HuH-7.5 (cell line): Measurements from ENCODE around the gene SCNN1G.

Source experiments
- DNase-seq: peaks from one replicate; pipeline ENCODE4 v3.0.0; 2011; ENCODE audit warnings: low spot score

Gene SCNN1G

DNA sequence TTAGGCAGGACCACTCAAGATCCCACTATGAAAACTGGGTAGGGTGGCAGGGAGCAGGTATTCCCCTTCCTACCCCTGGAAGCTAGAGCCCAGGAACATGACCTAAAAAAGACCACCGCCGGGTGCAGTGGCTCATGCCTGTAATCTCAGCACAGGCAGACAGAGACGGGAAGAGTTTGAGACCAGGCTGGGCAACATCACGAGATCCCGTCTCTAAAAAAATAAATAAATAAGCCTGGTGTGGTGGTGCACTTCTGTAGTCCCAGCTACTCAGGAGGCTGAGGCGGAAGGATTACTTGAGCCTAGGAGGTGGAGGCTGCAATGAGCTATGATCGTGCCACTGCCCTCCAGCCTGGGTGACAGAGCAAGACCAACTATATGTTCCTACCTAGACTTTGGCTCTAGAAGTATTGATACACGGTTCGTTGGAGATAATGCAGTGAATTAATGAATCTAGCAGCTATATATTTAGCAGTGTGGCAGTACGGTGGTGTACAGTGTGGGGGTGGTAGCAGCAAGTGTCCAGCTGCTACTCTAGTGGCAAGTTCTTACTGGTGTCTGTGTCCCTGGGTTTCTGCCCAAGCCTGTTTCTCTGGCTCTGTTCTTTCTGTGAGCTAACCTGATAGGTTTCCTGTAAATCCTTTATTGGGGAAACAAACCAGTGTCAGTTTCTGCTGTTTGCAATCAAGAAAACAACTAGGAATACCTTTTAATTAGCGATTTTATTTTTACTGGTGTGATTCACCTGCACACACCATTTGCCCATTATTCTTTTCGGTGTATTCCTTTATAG, 30.0 kb upstream of the SCNN1G start:
- DNase-seq = no peak

DNA sequence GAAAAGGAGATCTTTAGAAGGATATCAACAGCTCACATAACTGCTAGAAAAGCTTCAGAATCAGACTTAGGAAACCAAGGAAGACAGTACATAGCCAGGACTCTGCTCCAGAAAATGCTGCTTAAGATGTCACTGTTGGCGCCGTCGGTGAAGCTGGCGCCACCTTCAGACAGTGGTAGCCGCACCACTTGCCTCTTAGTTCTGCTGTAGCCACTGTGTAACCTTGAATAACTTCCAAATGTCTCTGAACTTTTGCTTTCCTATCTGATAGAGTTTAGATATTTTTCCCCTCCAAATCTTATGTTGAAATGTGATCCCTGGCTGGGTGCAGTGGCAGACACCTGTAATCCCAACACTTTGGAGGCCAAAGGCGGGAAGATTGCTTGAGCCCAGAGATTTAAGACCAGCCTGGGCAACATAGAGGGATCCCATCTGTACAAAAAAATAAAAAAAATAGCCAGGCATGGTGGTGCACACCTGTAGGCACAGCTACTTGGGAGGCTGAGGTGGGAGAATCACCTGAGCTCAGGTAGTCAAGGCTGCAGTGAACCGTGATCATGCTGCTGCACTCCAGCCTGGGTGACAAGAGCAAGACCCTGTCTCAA, 27.0 kb upstream of the SCNN1G start:
- DNase-seq = no peak

DNA sequence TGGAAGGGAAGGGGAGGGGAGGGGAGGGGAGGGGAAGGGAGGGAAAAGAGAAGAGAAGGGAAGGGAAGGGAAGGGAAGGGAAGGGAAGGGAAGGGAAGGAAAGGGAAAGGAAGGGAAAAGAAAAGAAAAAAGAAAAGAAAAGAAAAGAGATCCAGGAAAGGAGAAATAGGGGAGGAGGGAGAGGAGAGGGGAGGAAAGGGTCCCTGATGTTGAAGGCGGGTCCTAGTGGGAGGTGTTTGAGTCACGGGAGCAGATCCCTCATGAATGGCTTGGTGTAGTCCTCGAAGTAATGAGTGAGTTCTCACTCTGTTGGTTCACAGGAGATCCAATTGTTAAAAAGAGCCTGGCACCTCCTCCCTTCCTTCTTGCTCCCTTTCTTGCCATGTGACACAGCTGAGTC, 26.4 kb upstream of the SCNN1G start:
- no peak for DNase-seq

DNA sequence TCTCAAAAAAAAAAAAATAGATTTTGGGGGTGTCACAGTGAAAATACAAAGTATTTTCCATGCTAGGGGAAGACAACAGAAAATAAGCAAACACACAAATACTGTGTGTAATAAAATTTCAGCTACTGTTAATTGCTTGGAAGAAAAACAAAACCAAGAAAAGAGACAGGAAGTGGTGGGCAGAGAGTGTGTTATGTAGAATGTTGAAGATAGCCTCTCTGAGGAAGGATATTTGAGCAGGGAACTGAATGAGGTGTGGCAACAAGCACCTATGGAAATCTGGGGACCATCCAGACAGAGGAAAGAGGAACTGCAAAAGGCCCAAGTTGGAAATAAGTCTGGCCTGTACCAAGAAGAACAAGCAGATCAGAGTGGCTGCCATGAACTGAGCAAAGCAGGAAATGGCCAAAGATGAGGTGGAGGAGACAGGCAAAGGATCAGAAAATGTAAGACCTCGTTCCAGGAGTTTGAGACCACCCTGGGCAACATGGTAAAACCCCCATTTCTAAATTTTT, 25.5 kb upstream of the SCNN1G start:
- no peak for DNase-seq

DNA sequence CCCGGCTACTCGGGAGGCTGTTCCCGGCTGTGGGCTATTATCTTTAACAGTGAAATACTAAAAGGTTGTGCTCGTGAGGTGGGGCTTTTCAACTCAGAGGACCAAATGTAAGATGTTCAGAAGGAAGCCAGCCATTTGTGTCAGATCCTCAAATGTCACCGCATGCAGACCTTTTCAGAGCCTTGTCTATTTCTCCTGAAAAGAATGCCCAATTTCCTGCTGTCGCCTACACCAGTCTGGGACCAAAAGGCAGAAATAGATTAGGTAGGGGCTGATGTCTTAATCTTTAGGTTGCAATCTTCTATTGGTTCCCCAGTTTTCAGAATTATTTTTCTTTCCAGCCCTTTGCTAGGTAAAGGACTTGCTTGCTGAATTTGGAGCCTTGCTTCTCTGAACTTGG, 24.4 kb upstream of the SCNN1G start:
- no peak for DNase-seq

DNA sequence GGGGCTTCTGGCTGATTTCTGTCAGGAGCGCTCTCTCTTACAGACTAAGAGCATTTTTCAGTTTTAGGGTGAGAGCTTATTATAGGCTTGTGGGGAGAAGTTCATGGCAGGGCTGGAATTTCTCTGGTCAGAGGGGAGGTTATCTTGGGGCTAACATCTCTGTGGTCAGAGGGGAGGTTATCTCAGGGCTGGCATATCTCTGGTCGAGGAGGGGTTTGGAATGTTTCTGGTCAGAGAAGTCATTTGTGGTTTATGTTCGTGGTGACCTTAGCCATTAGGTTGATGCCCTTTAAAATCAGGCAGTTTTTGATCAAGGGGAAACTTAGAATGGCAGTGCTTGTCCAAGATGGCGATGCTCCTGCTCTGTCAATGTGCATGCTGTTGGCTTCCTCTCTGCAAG, 22.5 kb upstream of the SCNN1G start:
- DNase-seq = no peak

DNA sequence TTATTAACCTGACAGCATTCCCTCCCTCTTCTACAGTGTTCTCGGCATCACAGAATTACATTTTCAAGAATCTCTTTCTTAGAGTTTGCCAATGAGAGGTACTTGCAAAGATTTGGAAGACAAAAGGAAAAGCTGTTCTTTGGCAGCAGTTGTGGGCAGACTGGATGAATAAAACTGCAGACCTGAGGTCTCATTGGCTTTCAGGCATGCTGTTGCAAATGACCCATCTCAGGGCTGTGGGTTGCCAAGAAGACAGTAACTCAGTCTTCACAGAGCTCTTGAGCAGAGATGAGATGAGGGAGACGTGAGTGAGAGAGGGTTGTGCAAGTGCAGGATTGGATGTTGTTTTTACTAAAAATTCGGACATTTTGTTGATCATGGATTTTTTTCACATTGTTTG, 22.0 kb upstream of the SCNN1G start:
- no peak for DNase-seq

DNA sequence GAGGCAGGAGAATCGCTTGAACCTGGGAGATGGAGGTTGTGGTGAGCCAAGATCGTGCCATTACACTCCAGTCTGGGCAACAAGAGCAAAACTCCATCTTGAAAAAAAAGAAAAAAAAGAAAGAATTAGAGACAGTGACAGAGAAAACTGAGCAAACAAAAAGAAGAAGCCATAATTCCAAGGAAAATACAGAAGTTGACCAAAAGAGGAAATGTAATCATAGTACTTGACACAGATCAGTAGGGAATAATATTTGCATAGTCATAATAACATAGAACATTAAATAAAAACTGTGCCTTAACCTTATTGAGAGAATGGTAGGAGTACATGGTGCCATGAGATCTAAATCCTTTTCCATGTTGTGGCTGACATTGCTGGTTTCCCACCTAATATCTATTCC, 18.6 kb upstream of the SCNN1G start:
- DNase-seq = no peak

DNA sequence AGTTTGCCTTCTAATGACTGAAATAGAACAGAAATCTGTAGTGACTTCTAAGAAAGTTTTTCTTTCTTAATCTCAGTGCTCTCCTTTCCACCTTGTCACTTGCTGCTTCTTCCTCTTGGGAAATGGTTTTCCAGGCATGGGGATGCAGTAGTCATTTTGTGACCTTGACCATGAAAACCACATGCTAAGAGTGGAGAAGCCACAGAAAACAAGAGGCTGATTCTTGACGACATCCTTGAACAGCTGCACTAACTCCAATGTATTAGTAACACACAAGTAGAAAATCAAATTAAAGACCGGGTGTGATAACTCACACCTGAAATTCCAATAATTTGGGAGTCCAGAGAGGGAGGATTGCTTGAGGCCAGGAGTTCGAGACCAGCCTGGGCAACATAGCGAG, 17.8 kb upstream of the SCNN1G start:
- no peak for DNase-seq

DNA sequence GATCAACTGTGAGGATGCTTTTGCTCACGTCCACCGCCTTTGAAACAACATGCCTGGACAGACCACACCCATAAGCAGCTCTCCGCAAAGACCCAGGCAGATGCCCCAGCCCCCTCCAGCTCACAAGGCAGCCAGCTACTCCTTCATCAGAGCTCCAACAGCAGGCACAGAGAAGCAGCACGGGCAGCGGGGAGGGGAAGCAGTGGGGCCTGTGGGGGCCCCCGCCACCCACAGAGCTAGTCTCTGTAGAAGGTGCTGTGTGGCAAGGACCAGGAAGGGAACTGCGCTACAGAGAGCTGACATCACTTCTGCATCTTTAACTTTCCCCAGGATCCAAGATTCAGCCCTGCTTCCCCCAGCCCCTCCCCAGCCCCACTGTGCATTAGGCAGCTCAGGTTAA, 10.0 kb upstream of the SCNN1G start:
- DNase-seq = no peak

DNA sequence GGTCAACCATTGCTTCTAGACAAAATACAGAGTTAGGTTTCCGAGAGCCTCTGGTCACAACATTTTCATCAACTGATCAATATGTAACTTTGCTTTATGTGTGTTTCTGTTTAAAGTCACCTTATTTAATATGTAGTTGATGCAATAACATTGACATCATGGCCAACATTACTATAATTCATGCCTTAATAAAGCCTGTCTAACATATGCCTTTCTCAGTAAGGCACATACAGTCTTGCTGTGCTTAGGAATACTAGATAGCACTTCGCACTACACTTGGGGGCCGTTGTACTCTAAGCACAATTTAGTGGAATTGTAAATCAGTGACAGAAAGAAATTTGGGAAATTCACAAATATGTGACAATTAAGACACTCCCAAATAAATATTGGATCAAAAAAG, 9.6 kb upstream of the SCNN1G start:
- DNase-seq = no peak

DNA sequence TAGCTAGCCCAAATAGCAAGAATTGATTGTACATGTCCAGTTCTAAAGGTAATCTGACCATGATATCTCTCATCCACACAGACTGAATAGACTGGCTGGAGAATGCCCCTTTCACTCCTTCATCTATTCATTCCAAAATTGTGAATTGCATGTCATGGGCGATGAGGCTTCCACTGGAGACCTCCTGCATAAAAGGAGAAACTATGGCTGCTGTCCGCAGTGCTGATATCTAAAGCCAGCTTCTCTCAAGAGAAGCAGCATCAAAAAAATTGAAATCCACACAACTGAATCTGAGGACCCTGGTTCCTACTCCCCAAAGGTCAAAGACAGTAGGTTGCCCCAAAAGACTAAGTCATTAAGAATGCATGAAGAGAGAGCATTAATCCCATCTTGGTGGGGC, 7.9 kb upstream of the SCNN1G start:
- no peak for DNase-seq

DNA sequence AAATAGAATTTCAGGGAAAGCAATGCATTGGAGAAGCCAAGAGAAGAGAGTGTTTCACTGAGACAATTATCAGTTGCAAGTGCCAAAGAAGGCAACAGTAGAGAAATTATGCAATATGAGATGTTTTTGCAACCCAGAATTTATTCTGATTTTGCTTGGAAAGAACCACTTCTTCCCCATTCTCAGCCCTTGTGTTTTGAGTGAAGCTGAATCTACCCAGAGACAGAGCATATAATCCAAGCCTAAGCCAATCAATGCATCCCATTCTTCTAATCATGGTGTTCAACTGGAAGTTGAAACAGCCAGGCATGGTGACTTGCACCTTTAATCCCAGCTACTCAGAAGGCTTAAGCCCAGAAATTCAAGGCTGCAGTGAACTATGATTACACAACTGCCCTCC, 6.9 kb upstream of the SCNN1G start:
- DNase-seq = no peak

DNA sequence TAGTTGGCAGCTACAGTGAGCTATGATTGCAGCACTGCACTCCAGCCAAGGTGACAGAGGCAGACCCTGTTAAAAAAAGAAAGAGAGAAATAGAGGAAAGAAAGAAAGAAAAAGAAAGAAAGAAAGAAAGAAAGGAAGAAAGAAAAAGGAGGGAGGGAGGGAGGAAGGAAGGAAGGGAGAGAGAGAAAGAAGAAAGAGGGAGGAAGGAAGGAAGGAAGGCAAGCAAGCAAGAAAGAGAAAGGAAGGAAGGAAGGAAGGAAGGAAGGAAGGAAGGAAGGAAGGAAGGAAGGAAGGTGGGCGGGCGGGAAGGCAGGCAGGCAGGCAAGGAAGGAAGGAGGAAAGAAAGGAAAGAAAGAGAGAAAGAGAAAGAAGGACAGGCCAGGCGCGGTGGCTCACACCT, 1.0 kb upstream of the SCNN1G start:
- no peak for DNase-seq

DNA sequence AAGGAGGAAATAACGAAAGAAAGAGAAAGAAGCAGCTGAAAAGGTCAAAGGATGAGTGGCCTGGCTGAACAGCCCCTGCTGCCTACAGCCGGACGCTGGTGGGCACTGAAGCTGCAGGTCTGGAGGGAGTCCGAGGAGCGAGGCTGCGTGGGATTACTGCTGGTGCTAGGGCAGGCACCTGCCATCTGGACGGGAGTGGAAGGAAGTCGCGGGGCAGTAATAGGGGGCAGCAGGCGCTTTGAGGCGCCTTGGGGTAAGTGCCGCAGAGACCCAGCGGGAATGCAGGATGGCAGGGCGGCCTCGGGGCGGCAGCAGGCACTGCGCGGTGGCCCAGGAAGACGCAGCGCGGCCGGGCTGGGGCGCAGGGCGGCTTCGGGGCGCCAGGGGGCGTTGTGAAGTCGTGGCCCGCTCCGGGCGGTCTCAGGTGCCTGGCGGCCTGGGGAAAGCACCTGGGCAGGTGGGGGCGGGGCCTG, 303 bp upstream of the SCNN1G start:
- DNase-seq = peak; percentile 79

DNA sequence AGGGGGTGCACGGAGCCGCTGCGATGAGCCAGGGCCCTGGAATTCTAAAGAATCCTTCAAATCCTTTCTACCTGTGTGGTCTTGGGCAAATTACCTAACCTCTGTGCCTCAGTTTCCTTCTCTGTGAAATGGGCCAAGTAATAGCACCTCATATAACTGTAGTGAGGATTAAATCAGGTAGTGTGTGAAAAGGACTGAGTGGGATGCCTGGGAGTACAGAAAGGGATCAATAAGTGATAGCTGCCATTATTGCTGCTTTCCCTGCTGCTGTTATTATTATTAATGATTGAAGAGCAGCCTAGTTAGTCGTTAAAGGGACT, 958 bp downstream of the SCNN1G start:
- DNase-seq = no peak

DNA sequence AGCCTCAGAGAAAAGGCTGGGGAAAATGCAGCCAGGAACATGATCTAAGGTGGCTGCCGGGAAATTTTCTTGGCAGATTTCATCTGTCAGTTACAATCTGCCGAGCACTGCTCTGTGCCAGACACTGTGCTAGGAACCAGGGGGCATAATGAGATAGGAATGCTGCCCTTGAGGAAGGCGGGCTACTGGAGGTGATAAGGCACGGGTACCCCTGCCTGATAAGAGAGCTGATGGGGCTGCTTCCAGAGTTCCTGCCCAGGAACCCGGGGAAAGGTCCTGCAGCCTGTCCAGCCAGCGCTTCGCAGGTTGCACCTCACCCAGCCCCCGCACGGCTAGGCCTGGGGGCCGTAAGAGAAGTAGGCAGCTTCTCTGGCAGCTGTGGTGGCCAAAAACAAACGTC, 3.1 kb downstream of the SCNN1G start:
- DNase-seq = no peak

DNA sequence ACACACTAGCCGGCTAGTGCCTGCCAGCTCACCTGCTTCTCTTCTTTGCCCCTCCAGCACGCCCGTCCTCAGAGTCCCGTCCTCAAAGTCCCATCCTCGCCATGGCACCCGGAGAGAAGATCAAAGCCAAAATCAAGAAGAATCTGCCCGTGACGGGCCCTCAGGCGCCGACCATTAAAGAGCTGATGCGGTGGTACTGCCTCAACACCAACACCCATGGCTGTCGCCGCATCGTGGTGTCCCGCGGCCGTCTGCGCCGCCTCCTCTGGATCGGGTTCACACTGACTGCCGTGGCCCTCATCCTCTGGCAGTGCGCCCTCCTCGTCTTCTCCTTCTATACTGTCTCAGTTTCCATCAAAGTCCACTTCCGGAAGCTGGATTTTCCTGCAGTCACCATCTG, 3.6 kb downstream of the SCNN1G start:
- no peak for DNase-seq

DNA sequence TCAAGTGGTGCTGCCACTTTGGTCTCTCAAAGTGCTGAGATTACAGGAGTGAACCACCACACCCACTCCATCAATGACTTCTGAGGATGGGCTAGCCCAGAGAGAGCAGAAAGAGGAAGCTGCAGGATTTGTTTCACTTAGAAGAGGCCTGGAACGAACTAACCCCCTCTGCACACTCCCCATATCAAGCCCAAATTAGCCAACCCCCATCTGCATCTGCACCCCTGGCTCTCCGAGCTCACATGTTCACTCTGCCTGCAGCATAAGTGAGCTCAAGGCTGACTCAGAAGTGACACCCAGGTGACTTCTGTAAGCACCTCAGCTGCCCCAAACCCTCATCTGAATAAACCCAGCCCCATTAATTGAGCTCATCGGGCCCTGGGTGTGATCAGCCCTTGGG, 4.8 kb downstream of the SCNN1G start:
- DNase-seq = no peak

DNA sequence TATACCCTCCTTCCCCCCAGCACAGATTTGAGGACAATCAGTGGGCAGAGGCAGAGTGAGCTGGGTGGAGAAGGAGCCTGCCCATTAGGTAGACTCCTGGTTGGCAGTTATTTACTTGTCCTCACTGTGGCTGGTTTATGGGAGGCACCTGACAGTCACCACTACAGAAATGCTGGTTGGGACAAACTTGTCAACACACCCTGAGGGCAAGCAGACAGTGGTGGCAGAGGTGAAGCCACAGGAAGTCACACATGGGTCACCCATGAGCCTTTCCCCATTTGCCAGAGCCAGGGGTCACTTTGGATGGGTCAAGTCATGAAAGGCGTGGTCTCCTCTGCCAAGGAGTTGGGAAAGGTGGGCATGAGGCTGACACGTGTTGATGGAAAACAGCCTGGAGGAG, 6.4 kb downstream of the SCNN1G start:
- DNase-seq = no peak

DNA sequence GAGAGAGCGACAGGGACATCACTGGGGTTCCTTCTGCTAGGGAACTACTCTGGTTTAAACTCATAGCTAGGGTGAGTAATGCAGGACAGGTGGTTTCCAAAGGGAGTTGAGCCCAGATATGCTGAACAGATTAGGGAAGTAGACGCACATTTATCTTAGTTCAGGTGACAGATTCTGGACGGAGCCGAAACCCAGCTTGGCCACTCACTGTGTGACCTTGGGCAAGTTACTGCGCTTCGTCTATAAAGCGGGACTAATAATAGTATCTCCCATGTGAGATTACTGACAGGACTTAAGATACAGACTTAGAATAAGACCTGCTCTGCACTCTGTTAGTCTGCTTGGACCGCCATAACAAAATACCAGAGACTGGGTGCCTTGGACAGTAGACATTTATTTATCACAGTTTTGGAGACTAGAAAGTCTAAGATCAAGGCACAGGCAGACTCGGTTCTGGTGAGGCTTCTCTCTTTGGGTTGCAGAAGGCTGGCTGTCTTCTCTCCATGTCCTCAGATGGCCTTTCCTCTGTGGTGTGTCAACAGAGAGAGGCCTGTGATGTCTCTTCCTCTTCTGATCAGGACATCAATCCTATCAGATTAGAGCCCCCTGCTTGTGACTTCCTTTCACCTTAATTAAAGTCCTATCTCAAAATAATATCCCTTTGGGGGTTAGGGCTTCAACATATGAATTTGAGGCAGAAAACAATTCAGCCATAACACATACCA, 12.1 kb downstream of the SCNN1G start:
- DNase-seq = no peak

DNA sequence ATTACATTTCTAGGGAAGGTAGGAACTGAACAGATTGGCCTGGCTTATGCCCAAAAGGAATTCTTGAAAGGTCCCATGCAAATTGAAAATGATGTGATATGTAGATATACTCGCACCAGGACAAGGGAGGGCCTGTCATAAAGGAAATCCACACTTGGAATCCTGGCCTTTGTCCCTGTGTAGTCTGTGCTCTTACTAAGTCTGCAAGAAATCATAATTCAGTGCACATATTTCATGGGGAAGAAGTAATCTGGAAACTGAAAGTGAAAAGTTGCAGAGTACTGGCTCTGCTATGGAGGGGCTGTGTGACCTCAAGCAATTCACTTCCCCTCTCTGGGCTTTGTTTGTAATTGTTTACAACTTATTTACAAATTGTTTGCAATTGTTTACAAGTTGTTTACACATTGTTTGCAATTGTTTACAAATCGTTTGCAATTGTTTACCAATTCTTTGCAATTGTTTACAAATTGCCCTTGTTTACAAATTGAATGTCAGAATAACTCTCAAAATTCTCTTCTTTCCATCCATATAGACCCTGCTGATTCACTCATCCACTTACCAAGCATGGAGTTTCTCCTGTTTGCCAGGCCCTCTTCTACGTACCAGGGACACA, 12.9 kb downstream of the SCNN1G start:
- DNase-seq = no peak

DNA sequence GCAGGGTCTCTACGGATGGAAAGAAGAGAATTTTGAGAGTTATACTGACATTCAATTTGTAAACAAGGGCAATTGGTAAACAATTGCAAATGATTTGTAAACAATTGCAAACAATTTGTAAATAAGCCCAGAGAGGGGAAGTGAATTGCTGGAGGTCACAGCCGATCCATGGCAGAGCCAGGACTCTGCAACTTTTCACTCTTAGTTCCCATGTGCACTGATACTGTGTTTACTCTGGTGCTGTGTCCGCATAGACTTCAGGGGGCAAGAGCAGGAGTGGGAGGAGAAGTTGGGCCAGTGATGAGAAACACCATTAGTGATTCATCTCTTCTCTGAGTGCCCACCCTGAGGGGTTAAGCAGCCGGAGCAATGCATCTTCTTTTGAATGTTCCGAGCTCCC, 14.0 kb downstream of the SCNN1G start:
- no peak for DNase-seq
